ENCODE measurements around the gene ADAMTS6. TPM values are rescaled to one million over a fixed set of nuclear protein-coding genes. Genes with fewer than 3 reads are reported as not detected.
"Not testable (repeated sequence)": the region's sequence is repeated elsewhere in the genome, so short reads cannot be mapped to it uniquely, and the experiment has no call there.

The ADAMTS6 gene
- total and polyA plus RNA-seq, 5 donors from 2014 or later = 0.03 to 1.5 (median 0.14) TPM; not detected in 1

GRCh38 chr5:65332591-65332990, 149.1 kb downstream of the ADAMTS6 start:
- ATAC-seq (ENCODE audit: low read depth in 2 of 2) = no peak
- peaks cover 5% of the 10 kb centered on the region for H3K27me3 Mint-ChIP-seq
- H3K4me3 Mint-ChIP-seq = no peak overlapping the region
- no peak overlapping the region for H3K4me3 ChIP-seq (ENCODE audit: low read depth, low read length)
- H3K27ac ChIP-seq (ENCODE audit: insufficient read depth, low read length, poor library complexity, severe bottlenecking) = no peak overlapping the region
- no peaks in the 10 kb centered on the region for H3K4me1 Mint-ChIP-seq
- peaks cover 0 to under 1% (median 0%) of the 10 kb centered on the region in 7 donors for H3K9me3 Mint-ChIP-seq
- no peaks in the 10 kb centered on the region for H3K36me3 Mint-ChIP-seq
- no peaks in the 10 kb centered on the region for H3K9me3 ChIP-seq (ENCODE audit: control insufficient read depth in 2 of 2, low read length in 2 of 2)
- H3K27me3 ChIP-seq (ENCODE audit: control insufficient read depth, insufficient read depth, low read length) = no peaks in the 10 kb centered on the region
- no peak overlapping the region for H3K27ac Mint-ChIP-seq
- H3K4me1 ChIP-seq (ENCODE audit: control insufficient read depth, insufficient read depth, low read length, poor library complexity, severe bottlenecking) = no peaks in the 10 kb centered on the region
- H3K36me3 ChIP-seq (ENCODE audit: control insufficient read depth, insufficient read depth, low read length) = no peaks in the 10 kb centered on the region
- DNase-seq = no peak

- no peaks in the 10 kb centered on the region for H3K36me3 ChIP-seq (ENCODE audit: control insufficient read depth, insufficient read depth, low read length)
- no peaks in the 10 kb centered on the region for H3K9me3 ChIP-seq (ENCODE audit: control insufficient read depth in 2 of 2, low read length in 2 of 2)
- no peaks in the 10 kb centered on the region for H3K36me3 Mint-ChIP-seq
- DNase-seq (no peak), ATAC-seq (ENCODE audit: low read depth in 2 of 2) (no peak)
- H3K27me3 ChIP-seq (ENCODE audit: control insufficient read depth, insufficient read depth, low read length) = peaks cover 1% of the 10 kb centered on the region
- no peak overlapping the region for H3K4me3 Mint-ChIP-seq
- peaks cover 5% of the 10 kb centered on the region for H3K27me3 Mint-ChIP-seq
- H3K9me3 Mint-ChIP-seq = no peaks in the 10 kb centered on the region
- H3K27ac Mint-ChIP-seq = no peak overlapping the region
- H3K4me3 ChIP-seq (ENCODE audit: low read depth, low read length) = no peak overlapping the region
- H3K27ac ChIP-seq (ENCODE audit: insufficient read depth, low read length, poor library complexity, severe bottlenecking) = no peak overlapping the region
- no peaks in the 10 kb centered on the region for H3K4me1 Mint-ChIP-seq
- H3K4me1 ChIP-seq (ENCODE audit: control insufficient read depth, insufficient read depth, low read length, poor library complexity, severe bottlenecking) = no peaks in the 10 kb centered on the region
Measured at GRCh38 chr5:65329266-65329665, 152.5 kb downstream of the ADAMTS6 start.

GRCh38 chr5:65327582-65327981, 154.1 kb downstream of the ADAMTS6 start:
- H3K27me3 Mint-ChIP-seq = peaks cover 9% of the 10 kb centered on the region
- H3K4me3 ChIP-seq (ENCODE audit: low read depth, low read length) = no peak overlapping the region
- no peaks in the 10 kb centered on the region for H3K9me3 Mint-ChIP-seq
- H3K27ac Mint-ChIP-seq = no peak overlapping the region
- no peaks in the 10 kb centered on the region for H3K4me1 Mint-ChIP-seq
- no peak overlapping the region for H3K27ac ChIP-seq (ENCODE audit: insufficient read depth, low read length, poor library complexity, severe bottlenecking)
- no peaks in the 10 kb centered on the region for H3K9me3 ChIP-seq (ENCODE audit: control insufficient read depth in 2 of 2, low read length in 2 of 2)
- DNase-seq = no peak
- H3K27me3 ChIP-seq (ENCODE audit: control insufficient read depth, insufficient read depth, low read length) = peaks cover 1% of the 10 kb centered on the region
- H3K4me1 ChIP-seq (ENCODE audit: control insufficient read depth, insufficient read depth, low read length, poor library complexity, severe bottlenecking) = no peaks in the 10 kb centered on the region
- ATAC-seq (ENCODE audit: low read depth in 2 of 2) = no peak
- no peak overlapping the region for H3K4me3 Mint-ChIP-seq
- H3K36me3 ChIP-seq (ENCODE audit: control insufficient read depth, insufficient read depth, low read length) = no peaks in the 10 kb centered on the region
- no peaks in the 10 kb centered on the region for H3K36me3 Mint-ChIP-seq

- H3K27ac Mint-ChIP-seq = no peak overlapping the region
- no peak for DNase-seq
- H3K4me3 Mint-ChIP-seq = no peak overlapping the region
Measured at GRCh38 chr5:65326922-65327321, 154.8 kb downstream of the ADAMTS6 start.

GRCh38 chr5:65324226-65324625, 157.5 kb downstream of the ADAMTS6 start:
- no peaks in the 10 kb centered on the region for H3K36me3 ChIP-seq (ENCODE audit: control insufficient read depth, insufficient read depth, low read length)
- H3K4me3 ChIP-seq (ENCODE audit: low read depth, low read length) = no peak overlapping the region
- H3K36me3 Mint-ChIP-seq = no peaks in the 10 kb centered on the region
- peaks cover 4% of the 10 kb centered on the region for H3K27me3 Mint-ChIP-seq
- DNase-seq = no peak
- H3K9me3 Mint-ChIP-seq = peaks cover 0 to 3% (median 0%) of the 10 kb centered on the region in 7 donors
- H3K4me3 Mint-ChIP-seq = no peak overlapping the region
- no peaks in the 10 kb centered on the region for H3K9me3 ChIP-seq (ENCODE audit: control insufficient read depth in 2 of 2, low read length in 2 of 2)
- H3K4me1 ChIP-seq (ENCODE audit: control insufficient read depth, insufficient read depth, low read length, poor library complexity, severe bottlenecking) = no peaks in the 10 kb centered on the region
- no peak for ATAC-seq (ENCODE audit: low read depth in 2 of 2)
- no peaks in the 10 kb centered on the region for H3K4me1 Mint-ChIP-seq
- no peak overlapping the region for H3K27ac Mint-ChIP-seq
- H3K27me3 ChIP-seq (ENCODE audit: control insufficient read depth, insufficient read depth, low read length) = peaks cover 1% of the 10 kb centered on the region
- H3K27ac ChIP-seq (ENCODE audit: insufficient read depth, low read length, poor library complexity, severe bottlenecking) = no peak overlapping the region

More at GRCh38 chr5:65326922-65327321, 154.8 kb downstream of the ADAMTS6 start:
- no peak for ATAC-seq (ENCODE audit: low read depth in 2 of 2)
- Histone ChIP-seq H3K27me3 (ENCODE audit: control insufficient read depth, insufficient read depth, low read length) (peaks cover 1% of the 10 kb centered on the region), H3K27ac (ENCODE audit: insufficient read depth, low read length, poor library complexity, severe bottlenecking) (no peak overlapping the region), H3K4me3 (ENCODE audit: low read depth, low read length) (no peak overlapping the region), H3K4me1 (ENCODE audit: control insufficient read depth, insufficient read depth, low read length, poor library complexity, severe bottlenecking) (no peaks in the 10 kb centered on the region), H3K9me3 (ENCODE audit: control insufficient read depth in 2 of 2, low read length in 2 of 2) (no peaks in the 10 kb centered on the region), H3K36me3 (ENCODE audit: control insufficient read depth, insufficient read depth, low read length) (no peaks in the 10 kb centered on the region)
- Mint-ChIP-seq H3K27me3 (peaks cover 9% of the 10 kb centered on the region), H3K9me3 (peaks cover 0 to under 1% (median 0%) of the 10 kb centered on the region in 7 donors), H3K36me3 (no peaks in the 10 kb centered on the region), H3K4me1 (no peaks in the 10 kb centered on the region)

GRCh38 chr5:65320704-65321103, 161.0 kb downstream of the ADAMTS6 start:
- not testable (repeated sequence) for H3K27me3 Mint-ChIP-seq; H3K9me3 ChIP-seq (ENCODE audit: control insufficient read depth in 2 of 2, low read length in 2 of 2); ATAC-seq (ENCODE audit: low read depth in 2 of 2); H3K27me3 ChIP-seq (ENCODE audit: control insufficient read depth, insufficient read depth, low read length); H3K27ac Mint-ChIP-seq; H3K27ac ChIP-seq (ENCODE audit: insufficient read depth, low read length, poor library complexity, severe bottlenecking); H3K36me3 Mint-ChIP-seq; H3K4me3 Mint-ChIP-seq; H3K4me1 ChIP-seq (ENCODE audit: control insufficient read depth, insufficient read depth, low read length, poor library complexity, severe bottlenecking); H3K4me3 ChIP-seq (ENCODE audit: low read depth, low read length); H3K9me3 Mint-ChIP-seq; H3K36me3 ChIP-seq (ENCODE audit: control insufficient read depth, insufficient read depth, low read length); H3K4me1 Mint-ChIP-seq; DNase-seq

GRCh38 chr5:65320250-65320649, 161.5 kb downstream of the ADAMTS6 start:
- Mint-ChIP-seq H3K4me3 (no peak overlapping the region), H3K36me3 (no peaks in the 10 kb centered on the region), H3K4me1 (no peaks in the 10 kb centered on the region), H3K27ac (no peak overlapping the region), H3K27me3 (peaks cover 4% of the 10 kb centered on the region), H3K9me3 (peaks cover 0 to 5% (median 1%) of the 10 kb centered on the region in 7 donors)
- Histone ChIP-seq H3K27ac (ENCODE audit: insufficient read depth, low read length, poor library complexity, severe bottlenecking) (no peak overlapping the region), H3K27me3 (ENCODE audit: control insufficient read depth, insufficient read depth, low read length) (no peaks in the 10 kb centered on the region), H3K9me3 (ENCODE audit: control insufficient read depth in 2 of 2, low read length in 2 of 2) (no peaks in the 10 kb centered on the region), H3K4me1 (ENCODE audit: control insufficient read depth, insufficient read depth, low read length, poor library complexity, severe bottlenecking) (no peaks in the 10 kb centered on the region), H3K4me3 (ENCODE audit: low read depth, low read length) (no peak overlapping the region), H3K36me3 (ENCODE audit: control insufficient read depth, insufficient read depth, low read length) (no peaks in the 10 kb centered on the region)
- no peak for ATAC-seq (ENCODE audit: low read depth in 2 of 2)
- DNase-seq = no peak

GRCh38 chr5:65307931-65308330, 173.8 kb downstream of the ADAMTS6 start:
- Mint-ChIP-seq H3K9me3 (no peaks in the 10 kb centered on the region), H3K36me3 (no peaks in the 10 kb centered on the region), H3K4me3 (no peak overlapping the region), H3K4me1 (no peaks in the 10 kb centered on the region), H3K27me3 (no peaks in the 10 kb centered on the region), H3K27ac (no peak overlapping the region)
- ATAC-seq (ENCODE audit: low read depth in 2 of 2) = no peak
- Histone ChIP-seq H3K9me3 (ENCODE audit: control insufficient read depth in 2 of 2, low read length in 2 of 2) (no peaks in the 10 kb centered on the region), H3K36me3 (ENCODE audit: control insufficient read depth, insufficient read depth, low read length) (no peaks in the 10 kb centered on the region), H3K27me3 (ENCODE audit: control insufficient read depth, insufficient read depth, low read length) (no peaks in the 10 kb centered on the region), H3K4me1 (ENCODE audit: control insufficient read depth, insufficient read depth, low read length, poor library complexity, severe bottlenecking) (no peaks in the 10 kb centered on the region), H3K27ac (ENCODE audit: insufficient read depth, low read length, poor library complexity, severe bottlenecking) (no peak overlapping the region), H3K4me3 (ENCODE audit: low read depth, low read length) (no peak overlapping the region)
- DNase-seq = no peak

Measured in CD4-positive, CD25-positive, alpha-beta regulatory T cell (primary cell).